ENCODE results near the gene CFAP61. TPM values are rescaled to one million over a fixed set of nuclear protein-coding genes. Genes with fewer than 3 reads are reported as not detected.

The CFAP61 gene
- total RNA-seq, 1 donor, result not detected

Small RNA genes within 50 kb of the gene (small RNA-seq; reads per million reads assigned to genes)
- not detected for gene RN7SL690P

Other genes with a start within 250 kb of the CFAP61 start
- gene NAA20, start 35.2 kb upstream of the CFAP61 start, total RNA-seq, result 27.5 TPM
- 10.2 TPM for gene CRNKL1, start 66 bp upstream of the CFAP61 start, total RNA-seq

Measured in hematopoietic multipotent progenitor cell (in vitro differentiated cells).